HL-60 (cell line): Measurements from ENCODE around the gene SLC44A5.

Experiments used
- POLR2AphosphoS5 ChIP-seq: IDR thresholded peaks from 2 replicates; pipeline ENCODE4 v1.6.1; 2012; ENCODE audit warnings: low read depth
- TF ChIP-seq, protein P1 (sequence below): IDR thresholded peaks from one replicate; pipeline ENCODE4 v1.5.1; 2011; ENCODE audit warnings: low read length, control low read depth, inconsistent platforms; ENCODE audit not compliant: insufficient read depth
- TF ChIP-seq, protein P2 (sequence below): IDR thresholded peaks from 2 replicates; pipeline ENCODE4 v1.6.1; 2012; ENCODE audit warnings: low read depth; ENCODE audit not compliant: insufficient replicate concordance

DNA sequence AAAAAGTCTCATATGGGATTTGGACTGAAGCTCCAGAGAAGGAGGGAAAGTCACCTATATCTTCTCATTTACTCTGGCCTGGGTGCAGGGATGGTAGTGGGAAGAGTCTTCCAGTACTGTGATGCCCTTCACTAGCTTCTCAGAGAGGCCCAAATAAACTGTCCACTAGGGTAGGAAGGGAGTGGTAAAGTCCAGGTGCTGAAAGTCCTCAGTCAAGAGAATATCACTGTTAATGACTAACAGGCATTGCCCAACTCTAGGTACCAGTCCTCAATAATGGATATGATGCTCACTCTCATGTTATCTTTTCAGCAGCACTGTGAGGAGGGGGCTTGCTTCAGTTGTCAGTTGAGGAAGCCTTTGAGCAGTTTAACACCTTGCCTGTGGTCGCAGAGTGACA is 412.8 kb downstream of the SLC44A5 start:
- TF ChIP-seq POLR2AphosphoS5, result no peak
- TF ChIP-seq, protein P1, sequence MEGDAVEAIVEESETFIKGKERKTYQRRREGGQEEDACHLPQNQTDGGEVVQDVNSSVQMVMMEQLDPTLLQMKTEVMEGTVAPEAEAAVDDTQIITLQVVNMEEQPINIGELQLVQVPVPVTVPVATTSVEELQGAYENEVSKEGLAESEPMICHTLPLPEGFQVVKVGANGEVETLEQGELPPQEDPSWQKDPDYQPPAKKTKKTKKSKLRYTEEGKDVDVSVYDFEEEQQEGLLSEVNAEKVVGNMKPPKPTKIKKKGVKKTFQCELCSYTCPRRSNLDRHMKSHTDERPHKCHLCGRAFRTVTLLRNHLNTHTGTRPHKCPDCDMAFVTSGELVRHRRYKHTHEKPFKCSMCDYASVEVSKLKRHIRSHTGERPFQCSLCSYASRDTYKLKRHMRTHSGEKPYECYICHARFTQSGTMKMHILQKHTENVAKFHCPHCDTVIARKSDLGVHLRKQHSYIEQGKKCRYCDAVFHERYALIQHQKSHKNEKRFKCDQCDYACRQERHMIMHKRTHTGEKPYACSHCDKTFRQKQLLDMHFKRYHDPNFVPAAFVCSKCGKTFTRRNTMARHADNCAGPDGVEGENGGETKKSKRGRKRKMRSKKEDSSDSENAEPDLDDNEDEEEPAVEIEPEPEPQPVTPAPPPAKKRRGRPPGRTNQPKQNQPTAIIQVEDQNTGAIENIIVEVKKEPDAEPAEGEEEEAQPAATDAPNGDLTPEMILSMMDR, result no peak
- TF ChIP-seq, protein P2, sequence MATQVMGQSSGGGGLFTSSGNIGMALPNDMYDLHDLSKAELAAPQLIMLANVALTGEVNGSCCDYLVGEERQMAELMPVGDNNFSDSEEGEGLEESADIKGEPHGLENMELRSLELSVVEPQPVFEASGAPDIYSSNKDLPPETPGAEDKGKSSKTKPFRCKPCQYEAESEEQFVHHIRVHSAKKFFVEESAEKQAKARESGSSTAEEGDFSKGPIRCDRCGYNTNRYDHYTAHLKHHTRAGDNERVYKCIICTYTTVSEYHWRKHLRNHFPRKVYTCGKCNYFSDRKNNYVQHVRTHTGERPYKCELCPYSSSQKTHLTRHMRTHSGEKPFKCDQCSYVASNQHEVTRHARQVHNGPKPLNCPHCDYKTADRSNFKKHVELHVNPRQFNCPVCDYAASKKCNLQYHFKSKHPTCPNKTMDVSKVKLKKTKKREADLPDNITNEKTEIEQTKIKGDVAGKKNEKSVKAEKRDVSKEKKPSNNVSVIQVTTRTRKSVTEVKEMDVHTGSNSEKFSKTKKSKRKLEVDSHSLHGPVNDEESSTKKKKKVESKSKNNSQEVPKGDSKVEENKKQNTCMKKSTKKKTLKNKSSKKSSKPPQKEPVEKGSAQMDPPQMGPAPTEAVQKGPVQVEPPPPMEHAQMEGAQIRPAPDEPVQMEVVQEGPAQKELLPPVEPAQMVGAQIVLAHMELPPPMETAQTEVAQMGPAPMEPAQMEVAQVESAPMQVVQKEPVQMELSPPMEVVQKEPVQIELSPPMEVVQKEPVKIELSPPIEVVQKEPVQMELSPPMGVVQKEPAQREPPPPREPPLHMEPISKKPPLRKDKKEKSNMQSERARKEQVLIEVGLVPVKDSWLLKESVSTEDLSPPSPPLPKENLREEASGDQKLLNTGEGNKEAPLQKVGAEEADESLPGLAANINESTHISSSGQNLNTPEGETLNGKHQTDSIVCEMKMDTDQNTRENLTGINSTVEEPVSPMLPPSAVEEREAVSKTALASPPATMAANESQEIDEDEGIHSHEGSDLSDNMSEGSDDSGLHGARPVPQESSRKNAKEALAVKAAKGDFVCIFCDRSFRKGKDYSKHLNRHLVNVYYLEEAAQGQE, result no peak
